HepG2 (cell line): ENCODE results near the gene CTNNBL1. TPM values are rescaled to one million over a fixed set of nuclear protein-coding genes. Genes with fewer than 3 reads are reported as not detected.

Experiments used
- ATAC-seq: fragments of 200-7000 bp; cut with Tn5 transposase; 3 replicates; pipeline ENCODE4 v1.9.1; 2020; ENCODE audit warnings: mild to moderate bottlenecking, moderate library complexity
- BruUV-seq: library from RNA; stranded (reverse); fragments of 400-500 nt; replicated peaks from 2 replicates; lab custom pipeline; 2021; lab: Mats Ljungman, UMichigan
- CTCF ChIA-PET: fragments of 300-600 bp; formaldehyde crosslinking; extraction: SDS; loops from one replicate; lab custom pipeline; 2021; ENCODE audit warnings: low total read pairs, inconsistent platforms, low intra/inter-chr PET ratio; lab: Yijun Ruan, JAX
- POLR2A ChIA-PET: fragments of 350-600 bp; sonication (Branson Sonifier 250); formaldehyde crosslinking; loops from one replicate; lab custom pipeline; 2020; ENCODE audit warnings: antibody characterized with exemption, inconsistent platforms; lab: Yijun Ruan, JAX
- DNase-seq: peaks from one replicate; pipeline ENCODE4 v3.0.0-alpha.2; 2015; ENCODE audit warnings: low spot score
- FAIRE-seq: peaks from 3 replicates; lab custom pipeline; 2011; peaks lifted over from hg19 to GRCh38; lab: Jason Lieb, UNC
- H2AFZ ChIP-seq: one replicate; pipeline ENCODE4 v1.6.1; 2011; ENCODE audit warnings: low read length, inconsistent platforms
- H3K27ac ChIP-seq: fragments of 300-600 bp; 3 replicates; pipeline ENCODE4 v1.8.0; 2011; ENCODE audit warnings: mixed run types, mild to moderate bottlenecking, mixed read lengths, low read length, inconsistent platforms; ENCODE audit not compliant: insufficient read depth; ENCODE audit errors: extremely low read length
- H3K27me3 ChIP-seq, 2 experiments: fragments of 200-600 bp in 1 of 2; 2 replicates in 1 of 2; 3 replicates in 1 of 2; pipeline versions ENCODE4 v1.6.0 to v1.8.0; 2011; ENCODE audit warnings: low read length in 2 of 2, mild to moderate bottlenecking in 2 of 2, moderate library complexity in 2 of 2, inconsistent platforms in 1 of 2; ENCODE audit not compliant: insufficient read depth in 2 of 2, control insufficient read depth in 1 of 2
- H3K36me3 ChIP-seq, 2 experiments: fragments of 200-600 bp in 1 of 2; replicated peaks in 1 of 2; 2 replicates in 1 of 2; 3 replicates in 1 of 2; pipeline versions ENCODE4 v1.5.1 to v1.8.0; 2011; ENCODE audit warnings: low read length in 2 of 2, inconsistent platforms in 1 of 2; ENCODE audit not compliant: insufficient read depth in 2 of 2, control insufficient read depth in 1 of 2
- H3K4me1 ChIP-seq: 2 replicates; pipeline ENCODE4 v1.5.1; 2012; ENCODE audit warnings: low read length, inconsistent platforms; ENCODE audit not compliant: insufficient read depth
- H3K4me2 ChIP-seq: 2 replicates; pipeline ENCODE4 v1.6.0; 2011; ENCODE audit warnings: low read depth, low read length, inconsistent platforms
- H3K4me3 ChIP-seq, 3 experiments: fragments of 200-600 bp in 1 of 3; sonication (generic), shearing (Covaris generic) in 1 of 3; replicated peaks in 1 of 3; 2 replicates each; pipeline ENCODE4 v1.5.1; 2011 to 2016; ENCODE audit warnings: low read length in 3 of 3, inconsistent platforms in 2 of 3, low read depth in 2 of 3, mild to moderate bottlenecking in 2 of 3, control low read depth in 1 of 3, mixed read lengths in 1 of 3; ENCODE audit not compliant: insufficient read depth in 1 of 3
- H3K79me2 ChIP-seq: one replicate; pipeline ENCODE4 v1.6.1; 2011; ENCODE audit warnings: low read length, inconsistent platforms; ENCODE audit not compliant: insufficient read depth
- H3K9ac ChIP-seq: 2 replicates; pipeline ENCODE4 v1.6.0; 2011; ENCODE audit warnings: mild to moderate bottlenecking, low read depth, low read length, inconsistent platforms; ENCODE audit not compliant: insufficient read depth
- H3K9me3 ChIP-seq: 2 replicates; pipeline ENCODE4 v1.5.1; 2012; ENCODE audit warnings: mild to moderate bottlenecking, low read length
- H4K20me1 ChIP-seq: 2 replicates; pipeline ENCODE4 v1.6.0; 2011; ENCODE audit warnings: inconsistent platforms, mild to moderate bottlenecking, low read length, moderate library complexity; ENCODE audit not compliant: insufficient read depth
- CBX2 ChIP-seq, 2 experiments: fragments of 200-600 bp in 1 of 2; sonication (generic); formaldehyde crosslinking in 1 of 2; IDR thresholded peaks; 2 replicates each; pipeline versions ENCODE4 v1.7.0 to v1.8.1; 2018 to 2022; ENCODE audit warnings: low read depth in 2 of 2, low read length in 1 of 2, mild to moderate bottlenecking in 1 of 2, missing genetic modification reagents in 1 of 2
- KLF15 ChIP-seq: sonication (generic); formaldehyde crosslinking; IDR thresholded peaks from 2 replicates; pipeline ENCODE4 v1.8.1; 2023; ENCODE audit warnings: borderline replicate concordance, mild to moderate bottlenecking, inconsistent platforms, missing genetic modification reagents, mixed read lengths
- POLR2A ChIP-seq, 2 experiments: IDR thresholded peaks; 2 replicates each; pipeline ENCODE4 v1.6.1; 2011; ENCODE audit warnings: low read depth in 2 of 2, low read length in 2 of 2, mild to moderate bottlenecking in 1 of 2, moderate library complexity in 1 of 2; ENCODE audit not compliant: insufficient read depth in 1 of 2
- ZNF160 ChIP-seq: sonication (generic); formaldehyde crosslinking; IDR thresholded peaks from 2 replicates; pipeline ENCODE4 v1.8.0; 2022; ENCODE audit warnings: mild to moderate bottlenecking, inconsistent platforms, missing genetic modification reagents
- WGBS: methylation state at CpG from one replicate; pipeline ENCODE4 v1.1.6; 2017; ENCODE audit warnings: low lambda C conversion rate; 5-methylcytosine and 5-hydroxymethylcytosine counted together
- in situ Hi-C: cut with HindIII; loops from 2 replicates; pipeline ENCODE4 v1.10.0; 2017; ENCODE audit warnings: low pct_unique_long_range_greater_than_20kb; ENCODE audit not compliant: extremely low pct_ligation_motif_present
- intact Hi-C: fragments of 100-400 bp; cut with micrococcal nuclease; formaldehyde crosslinking; loops from one replicate; pipeline ENCODE4 v1.10.0; 2022; ENCODE audit not compliant: unreplicated experiment
- polyA plus RNA-seq, 8 experiments: library from polyadenylated mRNA; depleted of rRNA in 3 of 8; stranded (reverse) in 7 of 8; unstranded in 1 of 8; fragments of >200 nt; fragmentation: Illumina TruSeq in 4 of 8; extraction: Trizol in 4 of 8; gene quantifications; 2 replicates each; pipeline versions ENCODE4 v1.2.1 to v1.2.3, GENCODE V29; 2011 to 2016; ENCODE audit warnings: low read depth in 4 of 8, missing spikeins in 1 of 8, mixed read lengths in 1 of 8; ENCODE audit not compliant: insufficient read depth in 1 of 8
- total RNA-seq, 5 experiments: library from RNA; depleted of rRNA; stranded (reverse); fragments of >200 nt; fragmentation: Illumina TruSeq; extraction: Trizol; gene quantifications; 2 replicates each; pipeline ENCODE4 v1.2.3, GENCODE V29; 2016; ENCODE audit warnings: low read depth in 1 of 5
- TF ChIP-seq, protein P1 (sequence below): sonication (generic); formaldehyde crosslinking; IDR thresholded peaks from 2 replicates; pipeline ENCODE4 v1.5.1; 2020; ENCODE audit warnings: missing genetic modification reagents, mild to moderate bottlenecking, borderline replicate concordance
- TF ChIP-seq, protein P2 (sequence below), 2 experiments: fragments of 450-650 bp in 1 of 2; sonication (generic) in 1 of 2; formaldehyde crosslinking; IDR thresholded peaks; 2 replicates each; pipeline versions ENCODE4 v1.5.0 to v1.8.0; 2020 to 2022; ENCODE audit warnings: mild to moderate bottlenecking in 1 of 2, missing genetic modification reagents in 1 of 2

Gene CTNNBL1
- total and polyA plus RNA-seq, 2 of the 13 experiments (the other 11 are each of a cell fraction or from before 2014, with no cell fraction given): 49.3 to 94.6 TPM

DNA sequence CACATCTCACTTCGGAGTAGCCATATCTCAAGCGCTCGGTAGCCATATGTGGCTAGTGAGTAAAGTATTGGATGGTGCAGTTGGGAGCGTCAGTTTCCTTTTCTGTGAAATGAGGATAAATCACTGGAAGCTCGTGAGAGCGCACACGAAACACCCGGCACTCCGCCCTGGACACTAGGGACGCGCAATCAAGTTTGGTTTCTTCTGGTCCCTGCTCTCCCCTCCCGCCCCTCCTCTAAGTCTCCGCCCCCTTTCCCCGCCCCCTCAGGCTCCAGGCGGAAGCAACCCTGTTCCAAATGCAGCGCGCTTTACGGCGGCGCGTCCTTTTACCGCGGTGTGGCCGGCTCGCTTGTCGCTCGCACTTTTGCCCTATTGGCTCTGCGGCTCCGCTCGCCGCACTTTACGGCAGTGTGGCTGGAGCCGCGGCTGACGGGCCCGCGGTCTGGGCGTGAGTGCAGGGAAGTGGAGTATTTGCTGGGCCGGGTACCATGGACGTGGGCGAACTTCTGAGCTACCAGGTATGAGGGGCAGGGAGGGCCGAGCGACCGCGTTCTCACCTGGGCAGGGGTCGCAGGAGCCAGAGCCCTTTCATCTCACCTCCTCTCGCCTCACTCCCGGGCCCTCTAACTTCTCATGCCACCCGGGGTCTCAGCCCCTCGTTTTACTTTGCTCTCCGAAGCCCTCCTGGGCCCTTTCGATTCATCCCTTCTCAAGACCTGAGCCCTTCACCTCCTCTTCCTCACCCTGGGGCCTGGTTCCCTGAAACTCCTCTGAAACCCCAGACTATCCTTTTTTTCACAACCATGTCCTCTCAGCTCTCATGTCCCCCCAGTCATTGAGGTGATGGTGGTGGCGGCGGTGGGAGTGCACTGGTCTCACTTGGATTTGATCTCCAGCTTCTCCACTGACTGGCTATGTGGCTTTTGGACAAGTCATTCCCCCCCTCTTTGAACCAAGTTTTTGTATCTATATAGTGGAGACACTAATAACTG is at the start of gene CTNNBL1 (continued):
- TF ChIP-seq, protein P1, sequence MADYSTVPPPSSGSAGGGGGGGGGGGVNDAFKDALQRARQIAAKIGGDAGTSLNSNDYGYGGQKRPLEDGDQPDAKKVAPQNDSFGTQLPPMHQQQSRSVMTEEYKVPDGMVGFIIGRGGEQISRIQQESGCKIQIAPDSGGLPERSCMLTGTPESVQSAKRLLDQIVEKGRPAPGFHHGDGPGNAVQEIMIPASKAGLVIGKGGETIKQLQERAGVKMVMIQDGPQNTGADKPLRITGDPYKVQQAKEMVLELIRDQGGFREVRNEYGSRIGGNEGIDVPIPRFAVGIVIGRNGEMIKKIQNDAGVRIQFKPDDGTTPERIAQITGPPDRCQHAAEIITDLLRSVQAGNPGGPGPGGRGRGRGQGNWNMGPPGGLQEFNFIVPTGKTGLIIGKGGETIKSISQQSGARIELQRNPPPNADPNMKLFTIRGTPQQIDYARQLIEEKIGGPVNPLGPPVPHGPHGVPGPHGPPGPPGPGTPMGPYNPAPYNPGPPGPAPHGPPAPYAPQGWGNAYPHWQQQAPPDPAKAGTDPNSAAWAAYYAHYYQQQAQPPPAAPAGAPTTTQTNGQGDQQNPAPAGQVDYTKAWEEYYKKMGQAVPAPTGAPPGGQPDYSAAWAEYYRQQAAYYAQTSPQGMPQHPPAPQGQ (CRISPR knock-in tag): no peak
- TF ChIP-seq POLR2A (IDR thresholded peaks at IDR 0.05; ENCODE audit: insufficient read depth in 1 of 2, low read depth in 2 of 2, low read length in 2 of 2) (peak; percentile 71 to 90), CBX2 (IDR thresholded peaks at IDR 0.05; ENCODE audit: low read depth, low read length) (no peak), CBX2 (CRISPR knock-in tag; IDR thresholded peaks at IDR 0.05; ENCODE audit: low read depth) (peak; percentile 84; the same call in 1 of the 2 replicates), ZNF160 (CRISPR knock-in tag) (peak; percentile 90)
- TF ChIP-seq, protein P2, sequence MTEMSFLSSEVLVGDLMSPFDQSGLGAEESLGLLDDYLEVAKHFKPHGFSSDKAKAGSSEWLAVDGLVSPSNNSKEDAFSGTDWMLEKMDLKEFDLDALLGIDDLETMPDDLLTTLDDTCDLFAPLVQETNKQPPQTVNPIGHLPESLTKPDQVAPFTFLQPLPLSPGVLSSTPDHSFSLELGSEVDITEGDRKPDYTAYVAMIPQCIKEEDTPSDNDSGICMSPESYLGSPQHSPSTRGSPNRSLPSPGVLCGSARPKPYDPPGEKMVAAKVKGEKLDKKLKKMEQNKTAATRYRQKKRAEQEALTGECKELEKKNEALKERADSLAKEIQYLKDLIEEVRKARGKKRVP (CRISPR knock-in tag; IDR thresholded peaks at IDR 0.05): peak in 1 of 2 experiments; percentile 67; a peak in 2 of 4 replicates
- TF ChIP-seq, all 625 proteins: peak for 381

DNA sequence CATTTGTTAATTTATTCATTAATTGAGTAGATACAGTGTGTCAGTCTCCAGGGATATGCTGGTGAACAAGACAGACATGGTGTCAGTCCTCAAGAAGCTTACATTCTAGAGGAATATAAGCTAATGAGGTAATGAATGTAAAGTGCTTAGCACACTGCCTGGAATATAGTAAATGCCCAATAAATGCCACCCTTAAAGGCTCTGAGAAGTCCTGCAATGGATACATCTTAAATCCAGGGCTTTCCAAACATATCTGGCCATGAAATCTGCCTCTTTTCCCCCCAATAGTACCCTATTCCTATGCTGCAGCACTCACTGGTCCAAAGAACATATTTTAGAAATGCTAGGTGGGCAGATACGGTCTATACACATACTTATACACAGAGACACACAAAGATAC is 49.2 kb upstream of the CTNNBL1 start:
- CTCF ChIA-PET: no interaction called here
- no peak for FAIRE-seq
- Histone ChIP-seq H3K9ac (no peak overlapping the region), H3K27me3 (peaks cover 1 to 10% of the 10 kb centered on the region in 2 experiments; a peak in 2 of 5 replicates), H3K4me1 (no peaks in the 10 kb centered on the region), H2AFZ (no peak overlapping the region), H3K4me3 (no peak overlapping the region), H3K9me3 (no peaks in the 10 kb centered on the region), H3K27ac (no peak overlapping the region), H3K4me2 (no peak overlapping the region), H3K79me2 (no peaks in the 10 kb centered on the region), H4K20me1 (0 out of 2 replicates have a peak, but pooled peaks cover 2% of the 10 kb centered on the region), H3K36me3 (no peaks in the 10 kb centered on the region)
- in situ Hi-C loops: no loop called here
- ATAC-seq: no peak
- DNase-seq: no peak
- POLR2A ChIA-PET: no interaction called here
- 0% methylated on average over 1 of the region's 1 CpG for WGBS
- no TSS peak for BruUV-seq
- intact Hi-C loops: no loop called here
- TF ChIP-seq KLF15 (CRISPR knock-in tag): no peak
